ENCODE data around the gene TREM2. TPM values are rescaled to one million over a fixed set of nuclear protein-coding genes. Genes with fewer than 3 reads are reported as not detected.
"Not testable (repeated sequence)": the region's sequence is repeated elsewhere in the genome, so short reads cannot be mapped to it uniquely, and the experiment has no call there.

TREM2 gene
- total RNA-seq, 3 donors from 2014 or later = not detected

- Mint-ChIP-seq H3K27me3 (ENCODE audit: low read depth) (no peaks in the 10 kb centered on the region), H3K4me3 (no peak overlapping the region), H3K9me3 (no peaks in the 10 kb centered on the region), H3K36me3 (ENCODE audit: insufficient read depth) (peaks cover 2% of the 10 kb centered on the region), H3K4me1 (ENCODE audit: low read depth) (peaks cover 58% of the 10 kb centered on the region)
- ATAC-seq (no peak), DNase-seq (no peak)
Measured at GRCh38 chr6:41190791-41191190, 27.9 kb upstream of the TREM2 start.

DNA sequence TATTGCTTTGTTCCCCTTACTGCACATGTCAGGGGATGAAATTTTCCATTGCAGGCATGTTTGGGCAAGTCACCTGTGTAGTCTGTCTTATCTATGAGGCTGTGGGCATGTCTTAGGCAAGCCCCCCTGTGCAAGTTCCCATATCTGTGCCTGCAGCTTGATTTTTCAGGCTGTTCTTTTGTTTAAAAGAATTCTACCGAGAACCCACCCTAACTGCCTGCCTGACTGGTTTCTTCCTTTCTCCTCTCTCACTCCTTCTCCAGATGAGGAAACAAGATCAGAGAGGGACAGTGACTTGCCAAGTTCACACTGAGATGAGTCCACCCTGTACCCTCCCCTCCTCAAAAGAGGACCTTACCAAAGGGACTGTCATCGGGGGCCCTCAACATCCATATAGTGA, 27.1 kb upstream of the TREM2 start:
- H3K36me3 Mint-ChIP-seq (ENCODE audit: insufficient read depth) = peaks cover 2% of the 10 kb centered on the region
- H3K9me3 Mint-ChIP-seq = no peaks in the 10 kb centered on the region
- H3K4me3 Mint-ChIP-seq = no peak overlapping the region
- peaks cover 56% of the 10 kb centered on the region for H3K4me1 Mint-ChIP-seq (ENCODE audit: low read depth)
- DNase-seq (no peak), ATAC-seq (no peak)
- H3K27me3 Mint-ChIP-seq (ENCODE audit: low read depth) = no peaks in the 10 kb centered on the region

DNA sequence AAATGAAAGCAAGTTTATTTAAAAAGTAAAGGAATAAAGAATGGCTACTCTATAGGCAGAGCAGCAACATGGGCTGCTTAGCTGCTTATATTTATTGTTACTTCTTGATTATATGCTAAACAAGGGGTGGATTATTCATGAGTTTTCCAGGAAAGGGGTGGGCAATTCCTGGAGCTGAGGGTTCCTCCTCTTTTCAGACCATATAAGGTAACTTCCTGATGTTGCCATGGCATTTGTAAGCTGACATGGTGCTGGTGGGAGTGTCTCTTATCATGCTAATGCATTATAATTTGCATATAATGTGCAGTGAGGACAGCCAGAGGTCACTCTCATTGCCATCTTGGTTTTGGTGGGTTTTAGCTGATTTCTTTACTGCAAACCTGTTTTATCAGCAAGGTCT, 26.1 kb upstream of the TREM2 start:
- DNase-seq; H3K27me3 Mint-ChIP-seq (ENCODE audit: low read depth); H3K4me3 Mint-ChIP-seq; ATAC-seq; H3K9me3 Mint-ChIP-seq; H3K36me3 Mint-ChIP-seq (ENCODE audit: insufficient read depth): not testable (repeated sequence)
- peaks cover 48% of the 10 kb centered on the region for H3K4me1 Mint-ChIP-seq (ENCODE audit: low read depth)

DNA sequence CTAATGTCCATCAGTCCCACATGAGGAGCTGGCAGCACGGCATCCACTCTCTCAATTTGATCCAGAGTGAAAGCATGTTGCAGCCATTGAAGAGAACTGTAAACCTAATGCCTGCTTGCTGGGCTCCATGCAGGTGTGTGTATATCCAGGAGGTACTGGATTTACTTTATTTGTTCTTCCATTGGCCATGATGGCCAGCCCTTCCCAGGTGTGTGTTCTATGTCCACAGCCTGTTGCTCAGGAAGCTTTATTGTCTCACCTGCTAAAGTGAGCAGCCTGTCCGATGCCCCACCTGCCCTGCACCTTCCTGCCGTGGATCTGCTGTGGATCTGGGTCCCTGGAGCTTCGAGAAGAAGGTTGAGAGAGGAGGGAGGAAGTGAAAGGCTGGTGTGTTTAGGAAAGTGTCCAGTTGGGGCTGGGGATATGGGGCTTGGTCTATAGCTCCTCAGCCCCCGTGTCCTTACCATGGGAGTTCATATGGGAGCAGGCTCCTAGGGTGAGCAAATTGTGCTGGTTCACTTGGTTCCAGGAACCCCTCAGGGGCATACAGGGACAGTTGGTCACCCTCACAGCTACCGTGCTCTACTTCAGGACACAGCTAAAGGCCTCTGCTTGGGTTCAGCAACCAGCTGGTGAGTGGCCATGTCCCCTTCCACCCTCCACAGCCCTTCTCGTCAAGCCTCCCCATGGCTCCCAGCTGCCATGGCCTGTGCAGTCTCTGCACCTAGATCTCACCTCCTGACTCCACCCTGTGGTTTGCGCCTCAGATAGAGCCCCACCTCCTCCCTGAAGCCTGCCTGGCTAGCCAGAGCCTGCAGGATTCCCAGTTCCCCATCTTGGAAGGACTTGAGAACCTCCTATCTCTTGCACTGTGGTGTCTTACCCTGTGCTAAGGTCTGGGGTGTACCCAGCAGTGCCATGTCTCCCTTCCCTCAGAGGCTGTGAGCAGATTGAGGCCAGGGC, 25.3 kb upstream of the TREM2 start:
- Mint-ChIP-seq H3K27me3 (ENCODE audit: low read depth) (no peaks in the 10 kb centered on the region), H3K4me1 (ENCODE audit: low read depth) (peaks cover 44% of the 10 kb centered on the region), H3K9me3 (no peaks in the 10 kb centered on the region), H3K36me3 (ENCODE audit: insufficient read depth) (no peaks in the 10 kb centered on the region), H3K4me3 (no peak overlapping the region)
- ATAC-seq (no peak), DNase-seq (no peak)

GRCh38 chr6:41186031-41186562, 23.2 kb upstream of the TREM2 start:
- no peak overlapping the region for H3K4me3 Mint-ChIP-seq
- no peaks in the 10 kb centered on the region for H3K36me3 Mint-ChIP-seq (ENCODE audit: insufficient read depth)
- no peak for DNase-seq
- H3K27me3 Mint-ChIP-seq (ENCODE audit: low read depth) = no peaks in the 10 kb centered on the region
- peaks cover 49% of the 10 kb centered on the region for H3K4me1 Mint-ChIP-seq (ENCODE audit: low read depth)
- no peak for ATAC-seq
- no peaks in the 10 kb centered on the region for H3K9me3 Mint-ChIP-seq

GRCh38 chr6:41184761-41185160, 21.8 kb upstream of the TREM2 start:
- no peaks in the 10 kb centered on the region for H3K9me3 Mint-ChIP-seq
- H3K36me3 Mint-ChIP-seq (ENCODE audit: insufficient read depth) = no peaks in the 10 kb centered on the region
- H3K4me3 Mint-ChIP-seq = no peak overlapping the region
- H3K4me1 Mint-ChIP-seq (ENCODE audit: low read depth) = peaks cover 49% of the 10 kb centered on the region
- ATAC-seq (no peak), DNase-seq (no peak)
- no peaks in the 10 kb centered on the region for H3K27me3 Mint-ChIP-seq (ENCODE audit: low read depth)

DNA sequence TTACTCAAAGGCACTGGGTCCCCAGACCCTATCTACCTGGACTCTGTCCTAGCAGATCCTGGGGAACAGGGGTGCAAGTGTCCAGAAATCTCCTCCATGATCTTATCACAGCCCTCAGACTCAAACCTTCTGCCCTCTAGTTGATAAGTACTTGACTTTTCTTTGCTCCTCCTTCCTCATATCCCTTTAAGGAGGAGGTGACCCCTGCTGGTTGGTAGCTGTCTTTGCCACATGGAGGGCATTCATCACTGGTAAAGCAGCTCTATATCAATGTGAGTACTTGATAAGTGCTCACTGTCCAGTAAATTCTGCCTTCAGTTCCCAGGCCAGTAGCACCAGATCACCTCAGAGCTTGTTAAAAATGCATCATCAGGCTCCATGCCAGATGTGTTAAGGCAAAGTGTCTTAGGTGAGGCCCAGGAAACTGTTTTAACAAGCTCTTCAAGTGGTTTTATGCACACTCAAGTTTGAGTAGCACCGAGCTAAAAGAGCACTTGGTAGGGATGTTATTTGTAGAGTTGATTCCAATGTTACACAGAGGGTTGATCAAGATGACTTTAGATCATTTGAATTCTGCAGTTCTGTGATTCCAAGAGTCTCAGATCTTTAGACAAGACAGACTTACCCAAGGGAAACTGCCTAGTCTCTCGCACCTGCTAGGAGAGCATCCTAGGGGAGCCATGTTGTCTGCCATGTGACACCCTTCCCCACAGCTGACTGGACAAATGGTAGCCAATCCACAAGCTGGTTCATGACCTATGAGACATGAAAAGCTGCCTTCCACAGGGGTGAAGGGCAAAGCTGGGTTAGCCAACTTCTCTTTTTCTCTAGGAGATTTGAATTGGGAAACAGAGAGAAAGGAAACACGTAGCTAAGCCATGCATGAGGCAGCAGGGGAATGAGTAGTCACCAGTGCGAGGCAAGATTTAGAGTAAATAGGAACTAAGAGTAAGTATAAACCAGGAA, 19.4 kb upstream of the TREM2 start:
- H3K4me1 Mint-ChIP-seq (ENCODE audit: low read depth) = peaks cover 32% of the 10 kb centered on the region
- DNase-seq (peak; percentile 27), ATAC-seq (peak; percentile 92 to 95)
- peaks cover 3% of the 10 kb centered on the region for H3K27me3 Mint-ChIP-seq (ENCODE audit: low read depth)
- H3K36me3 Mint-ChIP-seq (ENCODE audit: insufficient read depth) = no peaks in the 10 kb centered on the region
- no peaks in the 10 kb centered on the region for H3K9me3 Mint-ChIP-seq
- H3K4me3 Mint-ChIP-seq = no peak overlapping the region

DNA sequence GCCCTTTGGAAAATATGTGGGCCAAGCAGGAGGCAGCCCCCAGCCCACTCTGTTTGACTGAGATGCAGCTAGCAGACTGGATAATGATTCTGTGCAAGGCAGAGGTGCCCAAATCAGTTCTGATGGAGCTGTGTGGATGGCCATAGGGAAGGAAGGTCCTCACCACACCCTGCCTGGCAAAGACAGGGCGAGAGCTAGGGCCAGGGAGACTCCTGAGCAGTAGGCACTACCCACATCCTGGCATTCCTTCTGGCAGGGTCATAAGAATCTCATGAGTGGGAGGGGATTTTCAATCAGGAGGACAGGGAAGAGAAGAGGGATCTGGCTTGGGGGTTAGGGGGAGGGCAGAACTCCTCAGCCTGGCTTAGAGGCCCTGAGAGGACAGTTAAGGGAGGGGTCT, 18.6 kb upstream of the TREM2 start:
- Mint-ChIP-seq H3K4me1 (ENCODE audit: low read depth) (peaks cover 24% of the 10 kb centered on the region), H3K4me3 (no peak overlapping the region), H3K36me3 (ENCODE audit: insufficient read depth) (no peaks in the 10 kb centered on the region), H3K27me3 (ENCODE audit: low read depth) (peaks cover 7% of the 10 kb centered on the region), H3K9me3 (no peaks in the 10 kb centered on the region)
- ATAC-seq (no peak), DNase-seq (no peak)

- Mint-ChIP-seq H3K9me3 (no peaks in the 10 kb centered on the region), H3K36me3 (ENCODE audit: insufficient read depth) (no peaks in the 10 kb centered on the region), H3K4me3 (no peak overlapping the region), H3K4me1 (ENCODE audit: low read depth) (peaks cover 15% of the 10 kb centered on the region), H3K27me3 (ENCODE audit: low read depth) (peaks cover 11% of the 10 kb centered on the region)
- ATAC-seq (no peak), DNase-seq (no peak)
Measured at GRCh38 chr6:41179163-41179562, 16.2 kb upstream of the TREM2 start.

GRCh38 chr6:41177695-41178094, 14.8 kb upstream of the TREM2 start:
- no peak for ATAC-seq
- no peaks in the 10 kb centered on the region for H3K9me3 Mint-ChIP-seq
- no peak overlapping the region for H3K4me3 Mint-ChIP-seq
- H3K27me3 Mint-ChIP-seq (ENCODE audit: low read depth) = peaks cover 11% of the 10 kb centered on the region
- no peaks in the 10 kb centered on the region for H3K36me3 Mint-ChIP-seq (ENCODE audit: insufficient read depth)
- no peak for DNase-seq
- peaks cover 12% of the 10 kb centered on the region for H3K4me1 Mint-ChIP-seq (ENCODE audit: low read depth)

DNA sequence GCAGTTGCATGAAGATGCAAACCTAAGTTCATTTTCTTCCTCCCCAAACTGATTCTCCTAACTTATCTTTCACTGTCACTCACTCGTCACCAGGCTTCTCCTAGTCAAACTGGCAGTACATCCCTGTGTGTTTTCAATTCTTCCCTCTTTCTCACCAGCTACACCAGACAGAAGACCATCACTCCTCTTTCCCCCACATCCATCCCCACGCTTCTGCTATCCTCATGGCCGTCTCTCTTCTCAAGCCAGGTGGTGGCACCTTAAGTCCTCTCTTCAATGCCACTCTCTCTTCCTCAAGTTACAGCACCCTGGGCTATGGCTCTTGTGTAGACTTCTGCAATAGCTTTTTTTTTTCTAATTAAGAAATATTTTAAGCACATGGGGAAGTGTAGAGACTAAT, 14.4 kb upstream of the TREM2 start:
- H3K4me1 Mint-ChIP-seq (ENCODE audit: low read depth) = peaks cover 9% of the 10 kb centered on the region
- no peak overlapping the region for H3K4me3 Mint-ChIP-seq
- peaks cover 11% of the 10 kb centered on the region for H3K27me3 Mint-ChIP-seq (ENCODE audit: low read depth)
- ATAC-seq = no peak
- no peak for DNase-seq
- H3K36me3 Mint-ChIP-seq (ENCODE audit: insufficient read depth) = no peaks in the 10 kb centered on the region
- H3K9me3 Mint-ChIP-seq = no peaks in the 10 kb centered on the region

GRCh38 chr6:41176189-41176588, 13.3 kb upstream of the TREM2 start:
- no peaks in the 10 kb centered on the region for H3K36me3 Mint-ChIP-seq (ENCODE audit: insufficient read depth)
- no peak for DNase-seq

DNA sequence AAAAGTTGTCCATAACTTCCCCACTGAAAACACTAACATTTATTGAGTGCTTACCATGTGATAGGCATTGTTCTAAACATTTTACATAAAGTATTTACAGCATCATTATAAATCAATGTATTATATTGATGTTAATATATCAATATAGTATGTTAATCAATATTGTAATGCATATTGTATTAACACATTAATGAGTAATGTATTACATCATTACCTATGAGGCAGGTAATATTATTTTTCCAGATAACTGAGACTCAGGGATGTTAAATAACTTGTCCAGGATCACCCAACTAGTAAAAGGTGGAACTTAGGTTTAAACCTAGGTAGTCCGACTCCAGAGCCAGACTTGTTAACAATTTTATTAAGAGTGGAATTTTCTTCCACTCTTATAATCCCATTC, 12.2 kb upstream of the TREM2 start:
- DNase-seq (no peak), ATAC-seq (no peak)
- Mint-ChIP-seq H3K4me1 (ENCODE audit: low read depth) (no peaks in the 10 kb centered on the region), H3K4me3 (no peak overlapping the region), H3K27me3 (ENCODE audit: low read depth) (peaks cover 11% of the 10 kb centered on the region), H3K36me3 (ENCODE audit: insufficient read depth) (no peaks in the 10 kb centered on the region), H3K9me3 (no peaks in the 10 kb centered on the region)

More at GRCh38 chr6:41176189-41176588, 13.3 kb upstream of the TREM2 start:
- no peak for ATAC-seq
- no peak overlapping the region for H3K4me3 Mint-ChIP-seq
- H3K27me3 Mint-ChIP-seq (ENCODE audit: low read depth) = peaks cover 11% of the 10 kb centered on the region
- H3K4me1 Mint-ChIP-seq (ENCODE audit: low read depth) = no peaks in the 10 kb centered on the region
- no peaks in the 10 kb centered on the region for H3K9me3 Mint-ChIP-seq

- Mint-ChIP-seq H3K27me3 (ENCODE audit: low read depth) (peaks cover 11% of the 10 kb centered on the region), H3K4me3 (no peak overlapping the region), H3K9me3 (no peaks in the 10 kb centered on the region), H3K36me3 (ENCODE audit: insufficient read depth) (no peaks in the 10 kb centered on the region), H3K4me1 (ENCODE audit: low read depth) (no peaks in the 10 kb centered on the region)
- DNase-seq (no peak), ATAC-seq (no peak)
Measured at GRCh38 chr6:41174610-41175009, 11.7 kb upstream of the TREM2 start.
